ENCODE measurements around the gene PI4KA.

DNA sequence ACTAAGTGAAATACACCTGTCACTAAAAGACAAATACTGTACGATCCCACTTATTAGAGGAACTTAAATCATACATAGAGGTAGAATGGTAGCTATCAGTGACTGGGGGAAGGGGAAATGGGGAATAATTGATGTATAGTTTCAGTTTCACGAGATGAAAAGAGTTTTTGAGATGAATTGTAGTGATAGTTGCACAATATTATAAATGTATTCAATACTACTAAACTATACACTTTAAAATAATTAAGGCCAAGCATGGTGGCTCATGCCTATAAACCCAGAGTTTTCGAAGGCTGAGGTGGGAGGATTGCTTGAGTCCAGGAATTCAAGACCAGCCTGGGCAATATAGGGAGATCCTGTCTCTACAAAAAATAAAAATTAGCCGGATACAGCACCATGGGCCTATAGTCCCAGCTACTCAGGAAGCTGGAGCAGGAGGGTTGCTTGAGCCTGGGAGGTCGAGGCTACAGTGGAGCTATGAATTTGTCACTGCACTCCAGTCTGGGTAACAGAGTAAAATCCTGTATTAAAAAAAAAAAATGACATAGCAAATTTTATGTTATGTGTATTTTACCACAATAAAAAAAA, 44.3 kb downstream of the PI4KA start:
- TF ChIP-seq, protein P1, sequence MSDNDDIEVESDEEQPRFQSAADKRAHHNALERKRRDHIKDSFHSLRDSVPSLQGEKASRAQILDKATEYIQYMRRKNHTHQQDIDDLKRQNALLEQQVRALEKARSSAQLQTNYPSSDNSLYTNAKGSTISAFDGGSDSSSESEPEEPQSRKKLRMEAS (IDR thresholded peaks at IDR 0.05; ENCODE audit: low read depth, low read length) = no peak
- TF ChIP-seq, protein P2, sequence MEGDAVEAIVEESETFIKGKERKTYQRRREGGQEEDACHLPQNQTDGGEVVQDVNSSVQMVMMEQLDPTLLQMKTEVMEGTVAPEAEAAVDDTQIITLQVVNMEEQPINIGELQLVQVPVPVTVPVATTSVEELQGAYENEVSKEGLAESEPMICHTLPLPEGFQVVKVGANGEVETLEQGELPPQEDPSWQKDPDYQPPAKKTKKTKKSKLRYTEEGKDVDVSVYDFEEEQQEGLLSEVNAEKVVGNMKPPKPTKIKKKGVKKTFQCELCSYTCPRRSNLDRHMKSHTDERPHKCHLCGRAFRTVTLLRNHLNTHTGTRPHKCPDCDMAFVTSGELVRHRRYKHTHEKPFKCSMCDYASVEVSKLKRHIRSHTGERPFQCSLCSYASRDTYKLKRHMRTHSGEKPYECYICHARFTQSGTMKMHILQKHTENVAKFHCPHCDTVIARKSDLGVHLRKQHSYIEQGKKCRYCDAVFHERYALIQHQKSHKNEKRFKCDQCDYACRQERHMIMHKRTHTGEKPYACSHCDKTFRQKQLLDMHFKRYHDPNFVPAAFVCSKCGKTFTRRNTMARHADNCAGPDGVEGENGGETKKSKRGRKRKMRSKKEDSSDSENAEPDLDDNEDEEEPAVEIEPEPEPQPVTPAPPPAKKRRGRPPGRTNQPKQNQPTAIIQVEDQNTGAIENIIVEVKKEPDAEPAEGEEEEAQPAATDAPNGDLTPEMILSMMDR (IDR thresholded peaks at IDR 0.05; ENCODE audit: low read depth, low read length) = no peak
- no peak for TF ChIP-seq POLR2A (IDR thresholded peaks at IDR 0.05; ENCODE audit: extremely low read depth, insufficient read length)

Measured in NB4 (cell line).